Inflammatory macrophage (primary cell): Measurements from ENCODE around the gene ZNF24.

Source experiments
- DNase-seq, 2 donors: peaks; one replicate each; pipeline ENCODE4 v3.0.0-alpha.2; 2020 to 2022
- total RNA-seq, 18 experiments: gene quantifications; one replicate each; lab custom pipeline; 2026; ENCODE audit warnings: mixed read lengths in 6 of 18, inconsistent platforms in 2 of 18; lab: John Stamatoyannopoulos, UW

Gene ZNF24
- total RNA-seq = 47.1 to 159 (median 97.9) reads per million in 18 experiments

- DNase-seq = peak; percentile 96 to 97
Observed at GRCh38 chr18:35343936-35344735, at the start of gene ZNF24. ZNF24 (minus strand) TSS chr18:35344420; CDS start chr18:35340650, 3,770 bp downstream.

- DNase-seq = no peak
Observed at GRCh38 chr18:35393716-35394115, 49.5 kb upstream of the ZNF24 start.

GRCh38 chr18:35392375-35392774, 48.2 kb upstream of the ZNF24 start:
- no peak for DNase-seq

- peak; percentile 70 to 76 for DNase-seq
Observed at GRCh38 chr18:35390951-35391700, 46.9 kb upstream of the ZNF24 start.

- no peak for DNase-seq
Observed at GRCh38 chr18:35389095-35389618, 44.9 kb upstream of the ZNF24 start.

GRCh38 chr18:35387152-35387571, 42.9 kb upstream of the ZNF24 start:
- DNase-seq = no peak

GRCh38 chr18:35386600-35387100, 42.4 kb upstream of the ZNF24 start:
- DNase-seq = peak; percentile 81 to 82

GRCh38 chr18:35383136-35383535, 38.9 kb upstream of the ZNF24 start:
- DNase-seq = no peak

GRCh38 chr18:35379421-35379820, 35.2 kb upstream of the ZNF24 start:
- no peak for DNase-seq

GRCh38 chr18:35378574-35378896, 34.3 kb upstream of the ZNF24 start:
- peak in 1 of 2 donors; percentile 20 for DNase-seq

- DNase-seq = no peak
Observed at GRCh38 chr18:35377875-35378573, 33.8 kb upstream of the ZNF24 start.

- DNase-seq = peak; percentile 73 to 81
Observed at GRCh38 chr18:35376742-35377695, 32.8 kb upstream of the ZNF24 start, which contains the start of gene ZNF396. ZNF396 (minus strand) TSS chr18:35377337; CDS start chr18:35374292, 3,045 bp downstream.

- peak; percentile 35 to 36 for DNase-seq
Observed at GRCh38 chr18:35376393-35376741, 32.1 kb upstream of the ZNF24 start.

- DNase-seq = no peak
Observed at GRCh38 chr18:35374708-35375107, 30.5 kb upstream of the ZNF24 start.

- DNase-seq = no peak
Observed at GRCh38 chr18:35371412-35372195, 27.4 kb upstream of the ZNF24 start.

GRCh38 chr18:35369126-35369525, 24.9 kb upstream of the ZNF24 start:
- no peak for DNase-seq

- no peak for DNase-seq
Observed at GRCh38 chr18:35368595-35368994, 24.4 kb upstream of the ZNF24 start.

- DNase-seq = no peak
Observed at GRCh38 chr18:35362531-35362930, 18.3 kb upstream of the ZNF24 start.

GRCh38 chr18:35361570-35362321, 17.5 kb upstream of the ZNF24 start:
- no peak for DNase-seq

GRCh38 chr18:35355140-35355618, 11.0 kb upstream of the ZNF24 start:
- DNase-seq = peak; percentile 74 to 82
